ENCODE results near the gene IGLL5. TPM values are rescaled to one million over a fixed set of nuclear protein-coding genes. Genes with fewer than 3 reads are reported as not detected.

IGLL5 gene
- total and polyA plus RNA-seq, 9 of the 15 experiments (the other 6 are each of a cell fraction or from before 2014, with no cell fraction given): not detected

DNA sequence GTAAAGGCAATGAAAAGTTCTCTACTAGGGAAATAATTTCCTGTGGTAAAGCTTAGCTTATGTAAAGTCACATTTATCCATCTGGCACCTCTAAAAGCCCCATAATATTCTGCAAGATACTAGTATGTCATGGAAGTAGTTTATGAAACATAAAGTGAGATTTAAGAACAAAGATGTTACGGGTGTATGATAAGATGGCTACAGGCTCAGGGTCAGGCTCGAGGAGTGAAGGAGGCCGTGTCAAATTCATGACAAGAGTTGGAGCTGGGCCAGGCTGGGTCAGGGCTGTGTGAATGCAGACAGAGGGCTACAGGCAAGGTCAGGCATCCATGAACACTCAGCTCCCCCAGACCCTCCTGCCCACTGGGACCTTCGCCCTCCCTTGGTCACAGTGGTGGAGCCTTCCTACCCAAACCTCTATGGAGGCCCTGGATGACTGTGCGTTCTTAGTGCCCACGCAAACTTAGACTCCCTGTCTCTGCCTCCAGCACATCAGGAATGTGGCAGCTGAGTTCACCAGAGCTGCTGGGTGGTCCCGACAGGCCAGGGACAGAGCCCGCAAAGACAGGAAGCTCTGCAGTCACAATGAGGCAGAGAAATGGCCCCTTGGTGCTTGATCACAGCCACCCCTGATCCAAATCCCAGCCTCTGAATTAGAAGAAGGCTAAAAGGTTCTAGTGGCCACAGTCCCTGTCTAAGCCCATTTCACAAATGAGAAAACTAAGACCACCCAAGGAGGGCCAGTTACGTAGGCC is 14.8 kb downstream of the IGLL5 start (continued):
- TF ChIP-seq CHAMP1 (IDR thresholded peaks at IDR 0.05): no peak
- TF ChIP-seq ZNF717 (CRISPR knock-in tag; IDR thresholded peaks at IDR 0.05): no peak
- no peak for TF ChIP-seq CCAR2 (IDR thresholded peaks at IDR 0.05; ENCODE audit: low read depth, low read length)
- no peak for TF ChIP-seq FOXA1 (IDR thresholded peaks at IDR 0.05; ENCODE audit: borderline replicate concordance)
- TF ChIP-seq ARID4B (CRISPR knock-in tag; IDR thresholded peaks at IDR 0.05): peak; percentile 55; the same call in 1 of the 2 replicates
- TF ChIP-seq, protein P1, sequence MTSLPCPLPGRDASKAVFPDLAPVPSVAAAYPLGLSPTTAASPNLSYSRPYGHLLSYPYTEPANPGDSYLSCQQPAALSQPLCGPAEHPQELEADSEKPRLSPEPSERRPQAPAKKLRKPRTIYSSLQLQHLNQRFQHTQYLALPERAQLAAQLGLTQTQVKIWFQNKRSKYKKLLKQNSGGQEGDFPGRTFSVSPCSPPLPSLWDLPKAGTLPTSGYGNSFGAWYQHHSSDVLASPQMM (CRISPR knock-in tag; IDR thresholded peaks at IDR 0.05): no peak
- peak; percentile 89; the same call in 1 of the 2 replicates for TF ChIP-seq PHB (CRISPR knock-in tag; IDR thresholded peaks at IDR 0.05)
- no peak for TF ChIP-seq ASH1L (IDR thresholded peaks at IDR 0.05; ENCODE audit: borderline replicate concordance, low read depth, partially characterized antibody)
- peak; percentile 80 for TF ChIP-seq NFE2 (IDR thresholded peaks at IDR 0.05; ENCODE audit: low read depth)
- no peak for TF ChIP-seq NFXL1 (CRISPR knock-in tag; IDR thresholded peaks at IDR 0.05)
- TF ChIP-seq HMG20A (CRISPR knock-in tag; conservative IDR thresholded peaks at IDR 0.05): no peak
- no peak for TF ChIP-seq TRIM28 (IDR thresholded peaks at IDR 0.05)
- TF ChIP-seq, protein P2, sequence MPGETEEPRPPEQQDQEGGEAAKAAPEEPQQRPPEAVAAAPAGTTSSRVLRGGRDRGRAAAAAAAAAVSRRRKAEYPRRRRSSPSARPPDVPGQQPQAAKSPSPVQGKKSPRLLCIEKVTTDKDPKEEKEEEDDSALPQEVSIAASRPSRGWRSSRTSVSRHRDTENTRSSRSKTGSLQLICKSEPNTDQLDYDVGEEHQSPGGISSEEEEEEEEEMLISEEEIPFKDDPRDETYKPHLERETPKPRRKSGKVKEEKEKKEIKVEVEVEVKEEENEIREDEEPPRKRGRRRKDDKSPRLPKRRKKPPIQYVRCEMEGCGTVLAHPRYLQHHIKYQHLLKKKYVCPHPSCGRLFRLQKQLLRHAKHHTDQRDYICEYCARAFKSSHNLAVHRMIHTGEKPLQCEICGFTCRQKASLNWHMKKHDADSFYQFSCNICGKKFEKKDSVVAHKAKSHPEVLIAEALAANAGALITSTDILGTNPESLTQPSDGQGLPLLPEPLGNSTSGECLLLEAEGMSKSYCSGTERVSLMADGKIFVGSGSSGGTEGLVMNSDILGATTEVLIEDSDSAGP (CRISPR knock-in tag; IDR thresholded peaks at IDR 0.05): no peak

All from K562 (cell line).